Large intestine (tissue), 3 donors: ENCODE results near the gene TOMM20. TPM values are rescaled to one million over a fixed set of nuclear protein-coding genes. Genes with fewer than 3 reads are reported as not detected.
"Not testable (repeated sequence)": the region's sequence is repeated elsewhere in the genome, so short reads cannot be mapped to it uniquely, and the experiment has no call there.

Experiments used
- DNase-seq, 2 donors: peaks; one replicate each; pipeline versions ENCODE4 v3.0.0 to v3.0.0-alpha.2; 2013
- H3K27ac ChIP-seq: one replicate; pipeline ENCODE4 v1.5.1; 2013; ENCODE audit warnings: low read length
- H3K27me3 ChIP-seq: 2 replicates; pipeline ENCODE4 v1.6.1; 2013; ENCODE audit warnings: low read length; ENCODE audit not compliant: control insufficient read depth, insufficient read depth
- H3K36me3 ChIP-seq: 2 replicates; pipeline ENCODE4 v1.6.1; 2013; ENCODE audit warnings: low read length; ENCODE audit not compliant: control insufficient read depth, insufficient read depth
- H3K4me1 ChIP-seq: one replicate; pipeline ENCODE4 v1.6.1; 2013; ENCODE audit warnings: low read length; ENCODE audit not compliant: control insufficient read depth, insufficient read depth
- H3K4me3 ChIP-seq: one replicate; pipeline ENCODE4 v1.5.1; 2013; ENCODE audit warnings: low read length
- H3K9me3 ChIP-seq: one replicate; pipeline ENCODE4 v1.6.1; 2013; ENCODE audit warnings: mild to moderate bottlenecking, low read depth, low read length, moderate library complexity; ENCODE audit not compliant: control insufficient read depth
- WGBS: methylation state at CpG from one replicate; pipeline ENCODE4 v1.1.5; 2013; ENCODE audit warnings: low lambda C conversion rate; ENCODE audit not compliant: insufficient coverage; 5-methylcytosine and 5-hydroxymethylcytosine counted together
- polyA plus RNA-seq: library from polyadenylated mRNA; unstranded; fragments of 120-200 nt; gene quantifications from one replicate; pipeline ENCODE4 v1.2.1, GENCODE V29; 2013

The TOMM20 gene
- polyA plus RNA-seq, 1 donor = 181 TPM

DNA sequence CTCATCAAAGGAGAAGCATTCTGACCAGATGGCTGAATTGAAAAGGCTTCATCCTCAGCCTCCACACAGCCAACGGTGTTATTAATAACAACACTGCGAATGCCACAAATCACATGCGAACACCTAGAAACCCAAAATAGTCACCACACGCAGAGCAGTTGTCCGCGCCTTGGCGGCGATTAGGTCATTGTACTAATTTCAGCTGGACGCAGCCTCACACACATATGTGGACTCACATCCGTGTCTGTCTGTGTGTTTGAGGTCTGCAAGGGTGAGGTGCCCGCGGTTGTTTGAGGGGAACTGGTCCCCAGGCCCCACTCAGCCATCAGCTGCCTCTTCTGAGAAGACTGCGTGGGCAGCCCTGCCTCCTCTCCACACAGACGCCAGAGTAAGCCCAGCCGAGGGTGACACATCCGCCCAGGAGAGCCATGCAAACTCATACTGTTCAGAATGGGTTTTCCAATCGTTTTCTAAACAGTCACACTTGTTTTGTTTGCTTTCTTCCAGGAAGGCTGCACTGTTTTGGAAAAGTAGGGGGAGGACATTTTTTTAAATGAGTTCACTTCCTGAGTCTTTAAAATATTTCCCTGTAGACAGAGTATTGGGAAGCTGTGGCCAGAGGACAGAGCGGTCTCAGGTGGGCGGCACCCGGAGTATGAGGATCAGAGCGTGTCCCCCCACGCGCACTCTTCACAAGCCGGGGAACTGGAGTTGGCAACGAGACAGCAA lies 53.4 kb downstream of the TOMM20 start:
- Histone ChIP-seq H3K4me3 (no peak overlapping the region), H3K9me3 (no peaks in the 10 kb centered on the region), H3K27me3 (no peaks in the 10 kb centered on the region), H3K27ac (peak overlapping the region; percentile 54), H3K4me1 (peaks cover 60% of the 10 kb centered on the region), H3K36me3 (no peaks in the 10 kb centered on the region)
- peak in 1 of 2 donors; percentile 44 for DNase-seq
- whole genome bisulfite sequencing = no CpG with 5 or more reads among the region's 25 CpGs

DNA sequence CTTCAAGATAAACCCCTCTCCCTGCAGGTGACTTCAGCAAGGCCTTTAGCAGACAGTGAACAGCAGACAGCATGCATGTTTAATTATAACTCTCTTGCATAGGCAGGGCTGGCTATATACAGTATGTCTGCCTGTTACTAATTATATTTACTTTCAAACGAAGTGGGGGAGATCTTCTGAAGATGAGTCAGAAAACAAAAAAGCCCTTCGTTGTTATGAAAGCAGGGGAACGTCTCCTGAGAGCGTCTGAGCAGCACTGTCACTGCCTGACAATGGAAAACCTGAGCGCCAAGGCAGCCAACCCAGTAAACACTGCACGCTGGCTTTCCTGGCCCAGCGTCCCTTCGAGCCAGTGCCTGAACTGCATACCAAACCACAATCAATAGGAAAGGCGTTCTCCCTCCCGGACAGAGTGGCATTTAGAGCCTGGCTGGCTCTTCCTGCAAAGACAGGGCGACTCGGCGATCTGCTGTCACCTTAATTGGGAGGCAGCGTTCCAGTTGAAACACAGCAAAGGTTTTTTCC lies 54.1 kb downstream of the TOMM20 start:
- Histone ChIP-seq H3K36me3 (no peaks in the 10 kb centered on the region), H3K27me3 (no peaks in the 10 kb centered on the region), H3K4me3 (no peak overlapping the region), H3K4me1 (peaks cover 60% of the 10 kb centered on the region), H3K9me3 (no peaks in the 10 kb centered on the region), H3K27ac (peak overlapping the region; percentile 54)
- WGBS = 28% methylated on average over 3 of the region's 14 CpGs
- DNase-seq = peak in 1 of 2 donors; percentile 57

DNA sequence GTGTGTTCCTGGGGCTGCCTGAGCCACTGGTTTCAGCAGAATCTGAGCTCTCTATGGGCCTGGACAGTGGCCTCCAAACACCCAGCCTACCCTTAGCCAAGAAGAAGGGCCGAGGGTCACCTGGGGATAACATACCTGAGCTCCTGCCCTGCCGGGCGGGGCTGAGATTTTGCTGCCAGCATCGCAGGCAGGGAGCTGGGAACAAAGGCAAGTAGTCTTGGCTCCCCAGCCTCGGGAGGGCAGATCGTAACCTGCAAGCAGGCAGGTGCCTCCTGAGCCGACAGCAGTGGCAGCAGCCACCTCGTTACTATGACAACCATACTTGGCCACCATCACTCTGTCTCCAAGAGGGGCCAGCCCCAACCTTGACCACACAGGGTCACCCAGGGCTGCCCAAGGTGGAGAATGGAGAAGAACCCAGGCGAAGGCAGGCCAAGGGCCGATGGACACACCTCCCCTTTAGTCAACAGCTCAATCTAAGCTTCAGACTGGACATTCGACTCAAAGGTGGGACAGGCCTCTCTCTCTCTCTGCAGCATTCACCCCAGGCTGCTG lies 54.6 kb downstream of the TOMM20 start:
- Histone ChIP-seq H3K36me3 (no peaks in the 10 kb centered on the region), H3K27ac (peak overlapping the region; percentile 54), H3K4me1 (peaks cover 57% of the 10 kb centered on the region), H3K4me3 (no peak overlapping the region), H3K9me3 (no peaks in the 10 kb centered on the region), H3K27me3 (no peaks in the 10 kb centered on the region)
- peak; percentile 68 to 77 for DNase-seq
- whole genome bisulfite sequencing = no CpG with 5 or more reads among the region's 11 CpGs

DNA sequence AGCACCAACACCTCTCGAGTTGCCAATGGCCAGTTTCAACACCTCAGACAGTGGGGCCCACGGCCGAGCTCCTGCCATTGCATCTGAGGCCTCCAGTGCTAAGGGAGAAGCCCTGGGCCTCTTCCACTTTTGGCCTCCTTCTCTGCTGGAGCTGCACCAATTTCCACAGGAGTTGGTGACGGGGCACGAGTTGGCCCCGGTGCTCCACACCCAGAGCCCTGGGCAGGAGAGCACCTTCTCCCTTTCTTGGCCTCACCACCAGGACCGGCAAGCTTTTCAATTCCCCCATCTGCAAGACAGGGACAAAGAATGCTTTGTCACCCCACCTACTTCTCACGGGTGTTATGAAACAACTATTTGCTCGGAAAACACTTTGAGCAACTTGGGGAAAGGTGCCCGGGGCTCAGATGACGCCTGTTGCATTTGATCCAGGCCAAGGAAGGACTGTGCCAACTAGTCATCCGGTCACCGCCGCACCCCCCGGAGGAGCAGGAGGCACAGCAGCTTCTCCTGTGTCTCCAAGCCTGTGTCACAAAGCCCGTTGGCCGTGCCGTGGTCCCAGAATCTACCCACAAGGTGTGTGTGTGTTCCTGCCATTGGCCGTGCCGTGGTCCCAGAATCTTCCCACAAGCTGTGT lies 55.2 kb downstream of the TOMM20 start:
- Histone ChIP-seq H3K36me3 (no peaks in the 10 kb centered on the region), H3K27ac (peak overlapping the region; percentile 54), H3K4me3 (no peak overlapping the region), H3K9me3 (no peaks in the 10 kb centered on the region), H3K4me1 (peaks cover 57% of the 10 kb centered on the region), H3K27me3 (no peaks in the 10 kb centered on the region)
- DNase-seq = peak; percentile 43 to 78
- WGBS = no CpG with 5 or more reads among the region's 20 CpGs

DNA sequence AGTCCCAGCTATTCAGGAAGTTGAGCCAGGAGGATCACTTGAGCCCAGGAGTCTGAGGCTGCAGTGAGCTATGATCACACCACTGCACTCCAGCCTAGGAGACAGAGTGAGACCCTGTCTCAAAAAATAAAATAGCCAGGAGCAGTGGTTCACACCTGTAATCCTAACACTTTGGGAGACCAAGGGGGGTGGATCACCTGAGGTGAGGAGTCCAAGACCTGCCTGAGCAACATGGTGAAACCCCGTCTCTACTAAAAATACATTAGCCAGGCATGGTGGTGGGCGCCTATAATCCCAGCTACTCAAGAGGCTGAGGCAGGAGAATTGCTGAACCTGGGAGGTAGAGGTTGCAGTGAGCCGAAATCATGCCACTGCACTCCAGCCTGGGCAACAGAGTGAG lies 56.1 kb downstream of the TOMM20 start:
- not testable (repeated sequence) for H3K4me3 ChIP-seq, H3K27me3 ChIP-seq, DNase-seq, H3K9me3 ChIP-seq, H3K36me3 ChIP-seq, H3K27ac ChIP-seq
- peaks cover 61% of the 10 kb centered on the region for H3K4me1 ChIP-seq
- WGBS = no CpG with 5 or more reads among the region's 3 CpGs

DNA sequence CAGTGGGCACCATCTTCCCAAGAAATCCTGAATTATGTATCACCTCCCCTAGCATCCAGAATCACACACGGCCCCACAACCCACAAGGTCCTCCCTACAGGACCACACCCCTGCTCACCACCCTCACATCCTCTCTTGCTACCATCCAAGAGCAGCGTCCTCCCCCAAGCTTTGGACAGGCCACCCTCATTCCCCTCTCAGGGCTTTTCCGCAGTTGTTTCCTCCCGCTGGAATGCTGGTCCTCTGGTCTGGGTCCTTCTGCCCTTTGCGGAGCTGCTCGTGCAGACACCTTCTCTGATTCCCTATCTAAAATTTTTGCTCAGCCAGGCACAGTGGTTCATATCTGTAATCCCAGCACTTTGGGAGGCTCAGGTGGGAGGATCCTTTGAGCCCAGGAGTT lies 56.5 kb downstream of the TOMM20 start:
- no peak overlapping the region for H3K27ac ChIP-seq
- peaks cover 63% of the 10 kb centered on the region for H3K4me1 ChIP-seq
- no peaks in the 10 kb centered on the region for H3K27me3 ChIP-seq
- DNase-seq = no peak
- H3K4me3 ChIP-seq = no peak overlapping the region
- no peaks in the 10 kb centered on the region for H3K36me3 ChIP-seq
- H3K9me3 ChIP-seq = no peaks in the 10 kb centered on the region
- WGBS = no CpG with 5 or more reads among the region's 6 CpGs

DNA sequence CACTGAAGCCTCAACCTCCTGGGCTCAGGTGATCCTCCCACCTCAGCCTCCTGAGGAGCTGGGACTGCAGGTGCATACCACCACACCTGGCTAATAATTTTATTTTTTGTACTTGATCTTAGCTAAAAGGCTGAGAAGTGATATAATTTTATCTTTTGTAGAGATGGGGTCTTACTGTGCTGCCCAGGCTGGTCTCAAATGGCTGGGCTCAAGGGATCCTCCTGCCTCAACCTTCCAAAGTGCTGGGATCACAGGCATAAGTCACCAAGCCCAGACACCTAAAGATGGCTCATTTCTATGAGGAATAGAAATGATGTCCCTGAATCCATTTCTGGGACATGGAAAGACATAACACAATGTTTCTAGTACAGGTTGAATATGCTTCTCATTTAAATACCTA lies 57.8 kb downstream of the TOMM20 start:
- Histone ChIP-seq H3K4me3 (no peak overlapping the region), H3K36me3 (no peaks in the 10 kb centered on the region), H3K27me3 (no peaks in the 10 kb centered on the region), H3K4me1 (peaks cover 62% of the 10 kb centered on the region), H3K27ac (no peak overlapping the region), H3K9me3 (no peaks in the 10 kb centered on the region)
- DNase-seq = no peak

GRCh38 chr1:235069577-235070563 lies 58.8 kb downstream of the TOMM20 start:
- H3K4me1 ChIP-seq = peaks cover 53% of the 10 kb centered on the region
- no peaks in the 10 kb centered on the region for H3K27me3 ChIP-seq
- DNase-seq = peak; percentile 74 to 84
- WGBS = no CpG with 5 or more reads among the region's 34 CpGs
- H3K36me3 ChIP-seq = no peaks in the 10 kb centered on the region
- no peak overlapping the region for H3K4me3 ChIP-seq
- no peaks in the 10 kb centered on the region for H3K9me3 ChIP-seq
- no peak overlapping the region for H3K27ac ChIP-seq

DNA sequence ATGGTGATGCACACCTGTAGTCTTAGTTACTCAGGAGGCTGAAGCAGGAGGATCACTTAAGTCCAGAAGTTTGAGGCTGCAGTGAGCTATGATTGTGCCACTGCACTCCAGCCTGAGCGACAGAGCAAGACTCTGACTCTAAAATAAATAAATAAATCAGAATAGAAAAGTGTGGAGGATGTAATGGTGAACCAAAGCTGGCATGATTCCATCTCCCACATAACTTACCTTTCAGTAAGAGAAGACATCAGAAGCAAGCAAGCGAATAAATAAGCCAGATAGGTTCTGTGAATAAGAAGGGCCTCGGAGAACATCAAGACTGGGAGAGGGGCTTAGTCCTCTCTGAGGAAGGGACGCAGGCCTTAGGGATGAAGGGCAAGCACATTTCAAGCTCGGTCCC lies 59.5 kb downstream of the TOMM20 start:
- Histone ChIP-seq H3K4me3 (no peak overlapping the region), H3K4me1 (peaks cover 46% of the 10 kb centered on the region), H3K36me3 (no peaks in the 10 kb centered on the region), H3K27ac (no peak overlapping the region), H3K27me3 (no peaks in the 10 kb centered on the region), H3K9me3 (no peaks in the 10 kb centered on the region)
- no peak for DNase-seq
- 100% methylated on average over 1 of the region's 5 CpGs for WGBS
